ENCODE data around the gene AASS. TPM values are rescaled to one million over a fixed set of nuclear protein-coding genes. Genes with fewer than 3 reads are reported as not detected.
A peak's percentile ranks its signal among the peaks of the same experiment; 100 is the strongest.

AASS gene
- total RNA-seq, 1 donor from 2014 or later, result 84.4 TPM

DNA sequence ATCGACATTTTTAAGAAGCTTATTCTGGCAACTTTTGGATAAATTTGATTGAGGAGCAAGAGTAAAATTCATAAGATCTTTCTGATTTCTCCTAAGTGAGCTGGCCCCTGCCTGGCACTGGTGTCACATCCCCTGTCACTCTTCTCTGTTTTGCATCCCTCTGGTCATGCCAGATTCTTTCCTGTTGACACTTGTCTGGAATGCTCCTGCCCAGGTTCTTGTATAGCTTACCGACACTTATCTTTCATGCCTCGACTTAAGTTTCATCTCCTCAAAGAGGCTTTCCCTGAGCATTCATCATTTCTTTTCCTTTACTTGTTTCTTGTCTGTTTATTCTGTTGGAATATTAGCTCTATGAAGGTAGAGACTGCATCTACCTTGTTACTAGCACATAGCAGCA, 22.2 kb upstream of the AASS start:
- TF ChIP-seq, protein P1, sequence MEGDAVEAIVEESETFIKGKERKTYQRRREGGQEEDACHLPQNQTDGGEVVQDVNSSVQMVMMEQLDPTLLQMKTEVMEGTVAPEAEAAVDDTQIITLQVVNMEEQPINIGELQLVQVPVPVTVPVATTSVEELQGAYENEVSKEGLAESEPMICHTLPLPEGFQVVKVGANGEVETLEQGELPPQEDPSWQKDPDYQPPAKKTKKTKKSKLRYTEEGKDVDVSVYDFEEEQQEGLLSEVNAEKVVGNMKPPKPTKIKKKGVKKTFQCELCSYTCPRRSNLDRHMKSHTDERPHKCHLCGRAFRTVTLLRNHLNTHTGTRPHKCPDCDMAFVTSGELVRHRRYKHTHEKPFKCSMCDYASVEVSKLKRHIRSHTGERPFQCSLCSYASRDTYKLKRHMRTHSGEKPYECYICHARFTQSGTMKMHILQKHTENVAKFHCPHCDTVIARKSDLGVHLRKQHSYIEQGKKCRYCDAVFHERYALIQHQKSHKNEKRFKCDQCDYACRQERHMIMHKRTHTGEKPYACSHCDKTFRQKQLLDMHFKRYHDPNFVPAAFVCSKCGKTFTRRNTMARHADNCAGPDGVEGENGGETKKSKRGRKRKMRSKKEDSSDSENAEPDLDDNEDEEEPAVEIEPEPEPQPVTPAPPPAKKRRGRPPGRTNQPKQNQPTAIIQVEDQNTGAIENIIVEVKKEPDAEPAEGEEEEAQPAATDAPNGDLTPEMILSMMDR (conservative IDR thresholded peaks at IDR 0.05), result no peak
- Mint-ChIP-seq H3K4me1 (no peaks in the 10 kb centered on the region), H3K4me3 (no peak overlapping the region), H3K36me3 (ENCODE audit: low read depth) (no peaks in the 10 kb centered on the region), H3K9me3 (no peaks in the 10 kb centered on the region), H3K27me3 (ENCODE audit: low read depth) (no peaks in the 10 kb centered on the region), H3K27ac (ENCODE audit: unreplicated experiment) (no peak overlapping the region)
- DNase-seq (ENCODE audit: low read depth, low spot score), result no peak

DNA sequence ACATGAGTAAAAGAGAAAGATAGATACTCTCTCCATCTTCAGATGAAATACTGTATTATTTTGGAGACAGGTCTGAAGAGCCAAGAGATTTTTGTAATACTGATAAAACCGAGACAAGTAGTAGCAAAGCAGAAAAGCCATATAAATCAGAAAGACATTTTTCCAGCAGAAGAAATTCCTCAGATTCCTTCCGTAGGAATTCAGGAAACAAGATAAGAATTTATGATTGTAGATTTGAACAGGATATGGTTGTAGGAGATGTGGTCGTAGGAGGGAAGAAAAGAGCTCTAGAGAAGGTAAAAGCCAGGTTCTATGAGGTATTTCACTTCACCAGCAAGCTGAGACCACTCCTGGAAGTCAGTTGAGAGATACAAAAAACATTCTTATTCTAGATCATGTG, 17.6 kb upstream of the AASS start:
- DNase-seq (ENCODE audit: low read depth, low spot score), result no peak
- H3K9me3 Mint-ChIP-seq, result no peaks in the 10 kb centered on the region
- no peak overlapping the region for H3K27ac Mint-ChIP-seq (ENCODE audit: unreplicated experiment)
- no peaks in the 10 kb centered on the region for H3K4me1 Mint-ChIP-seq
- TF ChIP-seq, protein P1 (conservative IDR thresholded peaks at IDR 0.05), result no peak
- H3K36me3 Mint-ChIP-seq (ENCODE audit: low read depth), result no peaks in the 10 kb centered on the region
- H3K27me3 Mint-ChIP-seq (ENCODE audit: low read depth), result no peaks in the 10 kb centered on the region
- H3K4me3 Mint-ChIP-seq, result no peak overlapping the region

DNA sequence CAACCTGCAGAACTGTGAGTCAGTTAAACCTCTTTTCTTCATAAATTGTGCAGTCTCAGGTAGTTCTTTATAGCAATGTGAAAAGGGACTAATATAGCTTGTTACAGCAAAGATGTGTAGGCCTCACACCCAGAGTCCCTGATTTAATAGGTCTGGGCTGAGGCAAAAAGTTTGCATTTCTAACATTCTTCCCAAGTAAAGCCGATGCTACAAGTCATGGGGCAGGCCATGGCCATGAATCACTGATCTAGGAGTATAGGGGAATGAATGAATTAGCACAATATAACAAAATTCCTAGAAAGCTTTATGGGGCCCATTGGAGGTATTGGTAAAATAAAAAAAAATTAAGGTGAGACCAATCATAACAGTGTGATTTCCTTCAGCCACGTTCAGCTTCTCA, 11.5 kb upstream of the AASS start:
- Mint-ChIP-seq H3K27ac (ENCODE audit: unreplicated experiment) (no peak overlapping the region), H3K4me3 (no peak overlapping the region), H3K4me1 (no peaks in the 10 kb centered on the region), H3K27me3 (ENCODE audit: low read depth) (no peaks in the 10 kb centered on the region), H3K36me3 (ENCODE audit: low read depth) (no peaks in the 10 kb centered on the region), H3K9me3 (peaks cover 4% of the 10 kb centered on the region)
- TF ChIP-seq, protein P1 (conservative IDR thresholded peaks at IDR 0.05), result no peak
- DNase-seq (ENCODE audit: low read depth, low spot score), result no peak

DNA sequence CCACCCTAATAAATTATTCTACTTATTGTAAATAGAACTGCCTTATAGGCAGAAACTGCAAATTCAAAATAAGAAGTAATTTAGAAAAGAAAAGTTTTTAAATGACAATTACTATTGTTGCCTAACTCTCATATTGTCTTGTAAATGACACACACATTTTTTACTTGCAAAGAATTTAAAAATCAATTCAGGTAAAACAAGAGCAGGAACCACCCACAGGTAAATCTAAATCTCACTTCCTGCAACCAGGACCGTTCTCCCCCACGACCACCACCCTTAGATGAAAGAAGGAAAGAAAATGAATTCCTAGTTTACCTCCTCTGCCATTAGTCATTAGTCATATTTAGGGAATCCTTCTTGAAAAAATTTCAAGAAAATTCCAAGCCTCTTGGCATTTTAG, 4.8 kb upstream of the AASS start:
- DNase-seq (ENCODE audit: low read depth, low spot score), result no peak
- peaks cover 11% of the 10 kb centered on the region for H3K4me1 Mint-ChIP-seq
- H3K36me3 Mint-ChIP-seq (ENCODE audit: low read depth), result no peaks in the 10 kb centered on the region
- TF ChIP-seq, protein P1 (conservative IDR thresholded peaks at IDR 0.05), result no peak
- no peaks in the 10 kb centered on the region for H3K27me3 Mint-ChIP-seq (ENCODE audit: low read depth)
- H3K27ac Mint-ChIP-seq (ENCODE audit: unreplicated experiment), result no peak overlapping the region
- H3K9me3 Mint-ChIP-seq, result peaks cover 4% of the 10 kb centered on the region
- peak overlapping the region; percentile 14 for H3K4me3 Mint-ChIP-seq

DNA sequence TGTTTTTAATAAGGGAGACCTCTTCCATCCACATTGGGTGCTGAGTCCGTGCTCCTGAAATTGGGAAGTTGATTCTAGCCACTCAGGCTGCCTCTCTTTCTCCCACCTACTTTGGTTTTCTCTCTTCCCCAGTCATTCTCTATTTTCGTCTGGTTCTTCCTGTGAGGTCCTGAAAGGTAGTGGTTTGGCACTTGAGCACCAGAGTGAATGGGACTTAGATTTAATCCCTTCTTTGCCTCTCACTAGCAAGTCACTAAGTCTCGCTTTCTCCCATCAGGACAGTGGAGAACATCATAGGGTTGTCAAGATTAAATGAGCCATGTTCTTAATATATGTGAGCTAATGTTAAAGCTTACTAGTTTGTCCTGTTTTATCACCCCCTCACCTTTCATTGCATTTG, 4.0 kb upstream of the AASS start:
- Mint-ChIP-seq H3K4me1 (peaks cover 14% of the 10 kb centered on the region), H3K4me3 (peak overlapping the region; percentile 32)

More for the DNA sequence above, 4.0 kb upstream of the AASS start:
- Mint-ChIP-seq H3K9me3 (peaks cover 2% of the 10 kb centered on the region), H3K36me3 (ENCODE audit: low read depth) (no peaks in the 10 kb centered on the region), H3K27ac (ENCODE audit: unreplicated experiment) (no peak overlapping the region), H3K27me3 (ENCODE audit: low read depth) (no peaks in the 10 kb centered on the region)
- TF ChIP-seq, protein P1 (conservative IDR thresholded peaks at IDR 0.05), result no peak
- no peak for DNase-seq (ENCODE audit: low read depth, low spot score)
